Astrocyte of the cerebellum (primary cell): Measurements from ENCODE around the gene ARHGEF28.
A peak's percentile ranks its signal among the peaks of the same experiment; 100 is the strongest.

ENCODE experiments used
- DNase-seq: peaks from one replicate; pipeline ENCODE4 v3.0.0-alpha.2; 2011; ENCODE audit warnings: low read depth
- H3K4me3 ChIP-seq: 2 replicates; pipeline ENCODE4 v1.5.1; 2011; ENCODE audit warnings: mild to moderate bottlenecking, low read depth, low read length, moderate library complexity
- in situ Hi-C: cut with HindIII; loops from 2 replicates; pipeline ENCODE4 v1.10.0; 2017; ENCODE audit warnings: low sequenced_read_pairs
- TF ChIP-seq, protein P1 (sequence below): IDR thresholded peaks from 2 replicates; pipeline ENCODE4 v1.5.1; 2012; ENCODE audit warnings: low read length, low read depth, moderate library complexity, mild to moderate bottlenecking; ENCODE audit errors: missing control alignments

ARHGEF28 gene

DNA sequence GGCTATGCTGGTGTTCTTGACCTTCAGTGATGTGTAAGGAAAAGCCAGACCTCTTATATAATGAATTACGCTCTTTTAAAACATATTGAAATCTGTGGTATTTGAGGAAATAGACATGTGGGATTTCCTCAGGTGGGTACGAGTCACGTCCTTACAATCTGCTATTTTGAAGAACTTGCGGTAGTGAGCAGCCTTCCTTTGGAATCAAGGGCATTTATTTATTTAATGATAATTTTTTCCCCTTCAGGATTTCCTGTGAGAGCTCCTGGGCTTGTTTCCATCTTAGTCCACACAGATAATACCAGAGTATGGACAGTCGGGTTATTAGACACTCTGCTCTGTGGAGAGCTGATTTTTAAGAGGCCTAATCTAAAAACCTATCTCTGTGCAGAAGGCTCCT lies 167.9 kb downstream of the ARHGEF28 start:
- no peak overlapping the region for H3K4me3 ChIP-seq
- in situ Hi-C loops, result no loop called here
- TF ChIP-seq, protein P1, sequence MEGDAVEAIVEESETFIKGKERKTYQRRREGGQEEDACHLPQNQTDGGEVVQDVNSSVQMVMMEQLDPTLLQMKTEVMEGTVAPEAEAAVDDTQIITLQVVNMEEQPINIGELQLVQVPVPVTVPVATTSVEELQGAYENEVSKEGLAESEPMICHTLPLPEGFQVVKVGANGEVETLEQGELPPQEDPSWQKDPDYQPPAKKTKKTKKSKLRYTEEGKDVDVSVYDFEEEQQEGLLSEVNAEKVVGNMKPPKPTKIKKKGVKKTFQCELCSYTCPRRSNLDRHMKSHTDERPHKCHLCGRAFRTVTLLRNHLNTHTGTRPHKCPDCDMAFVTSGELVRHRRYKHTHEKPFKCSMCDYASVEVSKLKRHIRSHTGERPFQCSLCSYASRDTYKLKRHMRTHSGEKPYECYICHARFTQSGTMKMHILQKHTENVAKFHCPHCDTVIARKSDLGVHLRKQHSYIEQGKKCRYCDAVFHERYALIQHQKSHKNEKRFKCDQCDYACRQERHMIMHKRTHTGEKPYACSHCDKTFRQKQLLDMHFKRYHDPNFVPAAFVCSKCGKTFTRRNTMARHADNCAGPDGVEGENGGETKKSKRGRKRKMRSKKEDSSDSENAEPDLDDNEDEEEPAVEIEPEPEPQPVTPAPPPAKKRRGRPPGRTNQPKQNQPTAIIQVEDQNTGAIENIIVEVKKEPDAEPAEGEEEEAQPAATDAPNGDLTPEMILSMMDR, result no peak
- DNase-seq, result no peak

DNA sequence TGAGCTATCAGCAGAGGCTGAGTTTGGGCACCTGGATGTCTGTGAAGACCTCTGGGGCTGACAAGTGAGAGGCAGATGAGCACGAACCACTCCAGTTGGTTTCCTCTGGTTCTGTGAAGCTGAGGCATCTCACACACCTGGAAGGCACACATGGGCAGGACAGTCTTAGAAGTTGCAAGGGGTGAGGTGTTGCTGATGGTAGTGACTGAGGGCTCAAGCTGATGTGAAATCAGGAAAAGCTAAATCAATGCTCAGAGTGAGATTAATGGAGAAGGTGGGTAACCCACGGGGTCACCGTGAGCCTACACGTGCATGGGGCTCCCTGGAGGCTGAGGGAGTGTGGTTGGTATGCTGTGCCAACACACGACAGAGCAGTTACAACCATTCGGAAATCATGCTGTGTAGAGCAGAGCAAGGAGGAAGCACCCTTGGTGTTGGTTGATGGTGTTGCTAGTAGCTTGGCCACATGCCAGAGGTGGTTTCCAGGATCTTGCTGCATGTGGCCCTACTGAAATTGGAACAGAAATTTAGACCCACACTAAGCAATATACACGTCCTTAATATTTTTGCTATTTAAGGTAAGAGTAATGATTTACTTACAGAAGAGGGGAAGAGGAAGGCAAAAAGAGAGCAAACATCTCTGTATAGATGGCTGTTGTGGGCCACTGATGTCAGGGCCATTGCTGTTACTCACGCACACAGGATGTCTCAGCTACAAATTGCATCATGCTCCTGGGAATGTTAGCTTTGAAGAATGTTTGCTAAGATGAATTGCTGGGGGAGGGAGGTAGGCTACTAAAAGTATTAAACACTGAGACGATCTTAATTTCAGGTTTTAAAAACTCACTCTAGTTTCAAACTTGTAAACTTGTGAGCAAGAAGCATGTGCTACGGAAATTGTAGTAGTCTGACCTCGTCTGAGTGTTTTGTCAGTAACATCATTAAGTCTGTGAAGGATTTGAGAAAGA lies 170.5 kb downstream of the ARHGEF28 start:
- H3K4me3 ChIP-seq, result no peak overlapping the region
- peak; percentile 73 for DNase-seq
- in situ Hi-C loops, result loop anchor here (5.0 kb wide), 1 partner anchor 204 kb away; no protein-coding TSS in a partner anchor
- TF ChIP-seq, protein P1, result no peak

DNA sequence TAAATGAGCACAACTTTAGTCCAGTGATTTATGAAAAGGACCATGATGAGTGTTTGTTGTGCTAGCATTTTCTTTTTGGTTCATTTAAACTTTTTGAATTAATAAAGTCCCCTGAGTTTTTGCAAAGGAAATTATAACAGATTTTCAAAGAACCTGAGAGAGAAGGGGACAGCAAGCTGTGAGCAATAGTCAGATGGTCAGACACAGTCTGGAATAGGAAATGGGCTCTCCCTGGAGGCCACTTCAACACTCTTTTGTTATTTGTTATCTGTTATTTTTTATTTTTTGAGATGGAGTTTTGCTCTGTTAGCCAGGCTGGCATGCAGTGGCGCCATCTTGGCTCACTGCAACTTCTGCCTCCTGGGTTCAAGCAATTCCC lies 171.1 kb downstream of the ARHGEF28 start:
- DNase-seq, result no peak
- no peak overlapping the region for H3K4me3 ChIP-seq
- TF ChIP-seq, protein P1, result no peak
- in situ Hi-C loops, result loop anchor here (5.0 kb wide), 1 partner anchor 205 kb away; no protein-coding TSS in a partner anchor

DNA sequence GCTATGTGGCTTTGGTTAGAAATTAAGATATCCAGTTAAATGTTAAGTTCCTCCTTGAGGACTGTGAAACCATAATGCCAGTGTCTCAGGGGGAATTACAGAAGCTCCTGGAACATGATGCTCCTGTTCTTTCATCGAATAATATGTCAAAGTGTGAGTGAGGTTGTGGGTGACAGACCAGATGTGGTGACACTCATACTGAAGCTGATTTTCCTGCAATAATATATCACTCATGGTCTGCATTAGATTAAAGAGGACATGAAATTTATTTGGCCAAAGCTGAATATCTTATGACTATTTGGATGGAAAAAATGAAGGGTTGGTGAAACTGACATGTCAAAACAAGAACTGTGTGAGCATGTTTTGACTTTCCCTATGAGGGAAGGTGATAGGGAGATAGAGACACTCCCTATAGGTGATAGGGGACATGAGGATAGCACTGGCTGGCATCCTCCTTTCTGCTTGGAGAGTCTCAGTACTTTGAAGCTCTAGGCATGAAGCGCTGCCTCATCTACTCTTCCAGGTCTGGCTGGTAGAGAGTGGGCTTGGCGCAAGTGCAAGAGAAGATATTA lies 173.5 kb downstream of the ARHGEF28 start:
- H3K4me3 ChIP-seq, result no peak overlapping the region
- TF ChIP-seq, protein P1, result no peak
- DNase-seq, result no peak
- in situ Hi-C loops, result loop anchor here (5.0 kb wide), 1 partner anchor 207 kb away; no protein-coding TSS in a partner anchor

DNA sequence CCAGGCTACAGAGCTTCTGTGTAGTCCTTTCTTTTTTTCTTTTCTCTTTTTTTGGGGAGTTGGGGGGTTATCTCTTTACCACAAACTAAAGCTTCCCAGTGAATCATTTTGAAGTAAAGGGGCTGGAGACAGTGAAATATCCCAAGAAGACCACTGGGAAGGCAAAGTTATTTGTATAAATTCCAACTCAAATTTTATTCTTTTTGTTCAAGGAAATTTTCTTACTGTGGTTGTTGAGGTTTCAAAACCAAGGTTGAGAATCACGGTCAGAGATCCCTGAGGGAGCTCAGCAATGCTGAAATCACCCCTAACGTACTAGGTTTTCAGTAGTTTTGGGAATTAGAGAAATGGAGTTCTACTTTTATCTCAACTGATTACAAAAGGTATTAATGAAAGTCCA lies 175.7 kb downstream of the ARHGEF28 start:
- in situ Hi-C loops, result no loop called here
- TF ChIP-seq, protein P1, result no peak
- no peak overlapping the region for H3K4me3 ChIP-seq
- no peak for DNase-seq

DNA sequence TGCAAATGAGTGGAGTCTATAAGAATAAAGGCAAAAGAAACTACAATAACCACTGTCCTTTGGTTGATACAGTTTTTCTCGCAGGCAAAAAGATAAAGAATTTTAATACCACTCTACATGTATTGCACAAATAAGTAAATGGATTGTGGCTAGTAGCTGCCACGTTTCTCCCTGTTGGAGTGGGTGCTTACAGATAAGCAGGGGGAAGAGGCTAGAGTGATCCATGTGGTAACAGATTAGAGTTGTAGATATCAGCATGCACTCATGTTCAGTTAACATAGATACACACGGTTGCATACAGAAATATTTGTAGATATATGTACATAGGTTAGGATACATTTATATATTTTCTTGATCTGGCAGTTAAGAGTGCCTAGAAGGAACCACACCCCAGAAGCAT lies 179.5 kb downstream of the ARHGEF28 start:
- TF ChIP-seq, protein P1, result no peak
- H3K4me3 ChIP-seq, result no peak overlapping the region
- in situ Hi-C loops, result no loop called here
- no peak for DNase-seq
